ENCODE measurements around the gene SOAT2.

The SOAT2 gene

GRCh38 chr12:53102883-53103807 lies at the start of gene SOAT2:
Gene SOAT2, plus strand, starts transcription at chr12:53103486. Its CDS starts 92 bp downstream, at chr12:53103578.
- peak; percentile 58 for DNase-seq (ENCODE audit: low spot score)
- in situ Hi-C loops (cut with MboI; ENCODE audit: low pct_unique_long_range_greater_than_20kb, low sequenced_read_pairs, unreplicated experiment) = no loop called here
- TF ChIP-seq CTCF (IDR thresholded peaks at IDR 0.05; ENCODE audit: extremely low read depth, insufficient read depth, missing control alignments) = no peak

- in situ Hi-C loops (cut with MboI; ENCODE audit: low pct_unique_long_range_greater_than_20kb, low sequenced_read_pairs, unreplicated experiment) = no loop called here
- DNase-seq (ENCODE audit: low spot score) = peak; percentile 94
- no peak for TF ChIP-seq CTCF (IDR thresholded peaks at IDR 0.05; ENCODE audit: extremely low read depth, insufficient read depth, missing control alignments)
Measured at GRCh38 chr12:53054112-53054878, 49.0 kb upstream of the SOAT2 start.

DNA sequence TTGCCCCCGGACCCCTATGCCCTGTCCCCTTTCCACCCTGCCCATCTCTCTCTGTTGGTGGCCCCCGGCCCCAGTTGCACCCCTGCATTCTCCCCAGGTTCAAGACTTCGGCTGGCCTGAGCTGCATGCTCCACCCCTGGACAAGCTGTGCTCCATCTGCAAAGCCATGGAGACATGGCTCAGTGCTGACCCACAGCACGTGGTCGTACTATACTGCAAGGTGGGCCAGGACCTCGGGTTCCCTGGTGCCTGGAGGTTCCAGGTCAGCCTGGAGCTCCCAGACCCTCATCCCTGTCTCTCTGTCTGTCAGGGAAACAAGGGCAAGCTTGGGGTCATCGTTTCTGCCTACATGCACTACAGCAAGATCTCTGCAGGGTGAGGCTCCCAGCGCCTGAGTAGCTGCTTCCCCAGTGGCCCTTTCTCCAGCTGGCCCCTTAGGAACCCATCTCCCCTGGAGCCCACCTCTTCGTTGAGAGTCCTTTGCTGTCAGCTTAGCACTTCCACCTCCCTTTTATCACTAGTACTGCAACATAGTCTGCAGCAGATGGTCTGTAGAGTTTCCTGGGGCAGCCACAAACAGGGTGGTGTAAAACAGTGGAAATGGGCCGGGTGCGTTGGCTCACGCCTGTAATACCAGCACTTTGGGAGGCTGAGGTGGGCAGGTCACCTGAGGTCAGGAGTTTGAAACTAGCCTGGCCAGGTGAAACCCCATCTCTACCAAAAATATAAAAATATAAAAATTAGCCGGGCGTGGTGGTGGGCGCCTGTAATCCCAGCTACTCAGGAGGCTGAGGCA lies 47.6 kb upstream of the SOAT2 start:
- DNase-seq (ENCODE audit: low spot score) = no peak
- TF ChIP-seq CTCF (IDR thresholded peaks at IDR 0.05; ENCODE audit: extremely low read depth, insufficient read depth, missing control alignments) = no peak
- in situ Hi-C loops (cut with MboI; ENCODE audit: low pct_unique_long_range_greater_than_20kb, low sequenced_read_pairs, unreplicated experiment) = no loop called here

DNA sequence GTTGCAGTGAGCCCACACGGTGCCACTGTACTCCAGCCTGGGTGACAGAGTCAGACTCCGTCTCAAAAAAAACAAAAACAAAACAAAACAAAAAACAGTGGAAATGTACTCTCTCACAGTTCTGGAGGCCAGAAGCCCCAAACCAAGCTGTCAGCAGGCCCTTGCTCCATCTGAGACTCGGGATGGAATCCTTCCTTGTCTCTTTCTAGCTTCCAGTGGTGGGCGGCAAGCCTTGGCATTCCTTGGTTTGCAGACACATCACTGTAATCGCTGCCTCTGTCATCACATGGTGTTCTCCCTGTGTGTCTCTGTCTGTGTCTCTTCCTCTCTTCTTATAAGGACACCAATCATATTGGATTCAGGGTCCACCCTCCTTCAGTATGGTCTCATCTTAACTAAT lies 47.0 kb upstream of the SOAT2 start:
- in situ Hi-C loops (cut with MboI; ENCODE audit: low pct_unique_long_range_greater_than_20kb, low sequenced_read_pairs, unreplicated experiment) = no loop called here
- no peak for TF ChIP-seq CTCF (IDR thresholded peaks at IDR 0.05; ENCODE audit: extremely low read depth, insufficient read depth, missing control alignments)
- no peak for DNase-seq (ENCODE audit: low spot score)

DNA sequence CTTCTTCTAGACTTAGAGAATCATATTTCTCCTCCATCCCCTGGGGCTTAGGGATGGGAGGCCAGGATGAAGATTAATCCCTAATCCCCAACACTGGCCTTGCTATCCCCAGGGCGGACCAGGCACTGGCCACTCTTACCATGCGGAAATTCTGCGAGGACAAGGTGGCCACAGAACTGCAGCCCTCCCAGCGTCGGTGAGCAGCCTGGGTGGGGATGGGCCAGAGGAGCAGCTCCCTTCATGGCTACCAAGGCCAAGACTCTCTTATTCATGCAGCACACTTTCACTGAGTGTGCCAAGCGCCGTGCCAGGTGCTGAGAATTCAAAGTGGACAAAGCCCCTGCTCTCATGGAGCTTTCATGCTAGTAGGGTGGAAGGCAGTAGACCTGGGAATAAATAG lies 46.4 kb upstream of the SOAT2 start:
- no peak for TF ChIP-seq CTCF (IDR thresholded peaks at IDR 0.05; ENCODE audit: extremely low read depth, insufficient read depth, missing control alignments)
- in situ Hi-C loops (cut with MboI; ENCODE audit: low pct_unique_long_range_greater_than_20kb, low sequenced_read_pairs, unreplicated experiment) = no loop called here
- DNase-seq (ENCODE audit: low spot score) = no peak

Measured in GM13977 (cell line).